Smooth muscle cell (in vitro differentiated cells): Measurements from ENCODE around the gene ANKMY1. TPM values are rescaled to one million over a fixed set of nuclear protein-coding genes. Genes with fewer than 3 reads are reported as not detected.

Experiments used
- DNase-seq: peaks from one replicate; lab custom pipeline; 2025; ENCODE audit not compliant: unreplicated experiment; lab: John Stamatoyannopoulos, UW
- H2AFZ ChIP-seq: fragments of 200-600 bp; sonication (generic); 2 replicates; pipeline ENCODE4 v1.6.0; 2016; ENCODE audit warnings: antibody characterized with exemption, low read depth, mild to moderate bottlenecking
- H3F3A ChIP-seq: fragments of 200-600 bp; sonication (generic); 2 replicates; pipeline ENCODE4 v1.6.0; 2017; ENCODE audit warnings: antibody characterized with exemption, low read depth
- H3K27ac ChIP-seq: fragments of 200-600 bp; sonication (generic); 2 replicates; pipeline ENCODE4 v1.5.1; 2016; ENCODE audit warnings: low read depth, mild to moderate bottlenecking
- H3K27me3 ChIP-seq: fragments of 200-600 bp; sonication (generic); 2 replicates; pipeline ENCODE4 v1.6.1; 2016; ENCODE audit warnings: low read depth, mild to moderate bottlenecking
- H3K36me3 ChIP-seq: fragments of 200-600 bp; sonication (generic); 2 replicates; pipeline ENCODE4 v1.5.1; 2016; ENCODE audit warnings: low read depth
- H3K4me1 ChIP-seq: fragments of 200-600 bp; sonication (generic); 2 replicates; pipeline ENCODE4 v1.5.1; 2016; ENCODE audit warnings: low read depth
- H3K4me2 ChIP-seq: fragments of 200-600 bp; sonication (generic); 2 replicates; pipeline ENCODE4 v1.6.0; 2016; ENCODE audit warnings: mild to moderate bottlenecking
- H3K4me3 ChIP-seq: fragments of 200-600 bp; sonication (generic); 2 replicates; pipeline ENCODE4 v1.5.1; 2016; ENCODE audit warnings: mild to moderate bottlenecking
- H3K79me2 ChIP-seq: fragments of 200-600 bp; sonication (generic); 2 replicates; pipeline ENCODE4 v1.6.0; 2016; ENCODE audit warnings: low read depth, mild to moderate bottlenecking
- H3K9ac ChIP-seq: fragments of 200-600 bp; sonication (generic); 2 replicates; pipeline ENCODE4 v1.6.0; 2016; ENCODE audit warnings: low read depth
- H3K9me3 ChIP-seq: fragments of 200-600 bp; sonication (generic); replicated peaks from 2 replicates; pipeline ENCODE4 v1.5.1; 2016; ENCODE audit warnings: low read depth
- H4K20me1 ChIP-seq: fragments of 200-600 bp; sonication (generic); 2 replicates; pipeline ENCODE4 v1.6.0; 2016; ENCODE audit warnings: low read depth
- CTCF ChIP-seq: fragments of 200-600 bp; sonication (generic); IDR thresholded peaks from 2 replicates; pipeline ENCODE4 v1.5.1; 2017; ENCODE audit warnings: borderline replicate concordance, mild to moderate bottlenecking, antibody characterized with exemption; ENCODE audit not compliant: insufficient read depth, poor library complexity, severe bottlenecking
- WGBS: methylation state at CpG from one replicate; pipeline ENCODE4 v1.1.7; 2016; ENCODE audit warnings: low lambda C conversion rate; 5-methylcytosine and 5-hydroxymethylcytosine counted together
- polyA plus RNA-seq: library from polyadenylated mRNA; unstranded; fragments of >200 nt; fragmentation: Nextera tagmentation; extraction: Ambion mirVana; gene quantifications from 2 replicates; pipeline ENCODE4 v1.2.1, GENCODE V29; 2016
- total RNA-seq: library from RNA; depleted of rRNA; stranded (reverse); fragments of >200 nt; gene quantifications from 2 replicates; pipeline ENCODE4 v1.2.3, GENCODE V29; 2014

ANKMY1 gene
- total and polyA plus RNA-seq, 2 experiments from 2014 or later: 6.4 to 8.7 TPM

- Histone ChIP-seq H3K4me2 (no peak overlapping the region), H3K27me3 (no peaks in the 10 kb centered on the region), H2AFZ (no peak overlapping the region), H3K9me3 (no peaks in the 10 kb centered on the region), H3K79me2 (no peaks in the 10 kb centered on the region), H3K27ac (no peak overlapping the region), H4K20me1 (no peaks in the 10 kb centered on the region), H3K36me3 (no peaks in the 10 kb centered on the region), H3K9ac (no peak overlapping the region), H3F3A (no peaks in the 10 kb centered on the region), H3K4me1 (no peaks in the 10 kb centered on the region), H3K4me3 (no peak overlapping the region)
- 95% methylated on average over 12 of the region's 12 CpGs for WGBS
- DNase-seq: no peak
- TF ChIP-seq CTCF: no peak
Observed at GRCh38 chr2:240510513-240511210, 47.1 kb downstream of the ANKMY1 start.

- Histone ChIP-seq H2AFZ (no peak overlapping the region), H3K4me3 (no peak overlapping the region), H3K79me2 (no peaks in the 10 kb centered on the region), H3F3A (no peaks in the 10 kb centered on the region), H3K36me3 (no peaks in the 10 kb centered on the region), H3K9me3 (no peaks in the 10 kb centered on the region), H3K27me3 (no peaks in the 10 kb centered on the region), H3K9ac (no peak overlapping the region), H4K20me1 (no peaks in the 10 kb centered on the region), H3K4me1 (no peaks in the 10 kb centered on the region), H3K4me2 (no peak overlapping the region), H3K27ac (no peak overlapping the region)
- no peak for TF ChIP-seq CTCF
- 74% methylated on average over 6 of the region's 12 CpGs for WGBS
- DNase-seq: no peak
Observed at GRCh38 chr2:240509667-240510512, 47.9 kb downstream of the ANKMY1 start.

- H3K27me3 ChIP-seq: no peaks in the 10 kb centered on the region
- 95% methylated on average over 7 of the region's 7 CpGs for WGBS
- no peak for DNase-seq
Observed at GRCh38 chr2:240508832-240509545, 48.8 kb downstream of the ANKMY1 start.

More at GRCh38 chr2:240508832-240509545, 48.8 kb downstream of the ANKMY1 start:
- no peaks in the 10 kb centered on the region for H3K9me3 ChIP-seq
- no peak overlapping the region for H2AFZ ChIP-seq
- no peaks in the 10 kb centered on the region for H3K4me1 ChIP-seq
- H3K4me2 ChIP-seq: no peak overlapping the region
- no peak for TF ChIP-seq CTCF
- H3K79me2 ChIP-seq: no peaks in the 10 kb centered on the region
- no peaks in the 10 kb centered on the region for H3F3A ChIP-seq
- no peaks in the 10 kb centered on the region for H3K36me3 ChIP-seq
- H4K20me1 ChIP-seq: no peaks in the 10 kb centered on the region
- no peak overlapping the region for H3K4me3 ChIP-seq
- H3K9ac ChIP-seq: no peak overlapping the region
- H3K27ac ChIP-seq: no peak overlapping the region
